WTC11 (cell line): ENCODE measurements around the gene RIN3. TPM values are rescaled to one million over a fixed set of nuclear protein-coding genes. Genes with fewer than 3 reads are reported as not detected.

ENCODE experiments used
- ATAC-seq: fragments of 200-7000 bp; cut with Tn5 transposase; 2 replicates; pipeline ENCODE4 v1.10.0; 2021; ENCODE audit warnings: mild to moderate bottlenecking, moderate library complexity
- CTCF ChIA-PET: fragments of 300-600 bp; sonication (Branson Sonifier 250); formaldehyde crosslinking; loops from one replicate; lab custom pipeline; 2021; ENCODE audit warnings: antibody characterized with exemption; lab: Charles Lee
- POLR2A ChIA-PET: fragments of 350-600 bp; sonication (Branson Sonifier 250); formaldehyde crosslinking; loops from one replicate; lab custom pipeline; 2021; ENCODE audit warnings: antibody characterized with exemption; lab: Charles Lee
- DNase-seq: peaks from one replicate; pipeline ENCODE4 v3.0.0; 2021; ENCODE audit warnings: low spot score
- H3K27ac Mint-ChIP-seq: 2 replicates; pipeline ENCODE4 v1.8.0; 2021; ENCODE audit warnings: mixed read lengths
- H3K27me3 Mint-ChIP-seq: 2 replicates; pipeline ENCODE4 v1.8.0; 2021; ENCODE audit warnings: low read depth, mild to moderate bottlenecking, moderate library complexity, mixed read lengths
- H3K36me3 Mint-ChIP-seq: 2 replicates; pipeline ENCODE4 v1.8.0; 2021; ENCODE audit warnings: mixed read lengths
- H3K4me1 Mint-ChIP-seq: 2 replicates; pipeline ENCODE4 v1.8.0; 2022; ENCODE audit warnings: mixed read lengths
- H3K4me3 Mint-ChIP-seq: 2 replicates; pipeline ENCODE4 v1.8.0; 2021; ENCODE audit warnings: mild to moderate bottlenecking, moderate library complexity, mixed read lengths
- H3K9me3 Mint-ChIP-seq: 2 replicates; pipeline ENCODE4 v1.8.0; 2021; ENCODE audit warnings: mixed read lengths
- CREB1 ChIP-seq: sonication (generic); formaldehyde crosslinking; IDR thresholded peaks from 2 replicates; pipeline ENCODE4 v1.8.0; 2023; ENCODE audit warnings: mild to moderate bottlenecking, missing genetic modification reagents
- ESRRA ChIP-seq: sonication (generic); formaldehyde crosslinking; IDR thresholded peaks from 2 replicates; pipeline ENCODE4 v1.8.1; 2022; ENCODE audit warnings: mild to moderate bottlenecking, missing genetic modification reagents, borderline replicate concordance
- GRHL2 ChIP-seq: fragments of 250-450 bp; sonication (Bioruptor Pico); IDR thresholded peaks from 2 replicates; pipeline ENCODE4 v1.8.0; 2022; ENCODE audit warnings: mild to moderate bottlenecking, moderate library complexity; ENCODE audit not compliant: insufficient replicate concordance, severe bottlenecking
- NFE2L1 ChIP-seq: sonication (generic); formaldehyde crosslinking; IDR thresholded peaks from 2 replicates; pipeline ENCODE4 v1.8.1; 2023; ENCODE audit warnings: missing genetic modification reagents
- SMAD3 ChIP-seq: sonication (generic); formaldehyde crosslinking; IDR thresholded peaks from 2 replicates; pipeline ENCODE4 v1.8.0; 2022; ENCODE audit warnings: missing genetic modification reagents, mild to moderate bottlenecking, borderline replicate concordance
- ZNF423 ChIP-seq: fragments of 250-450 bp; sonication (Bioruptor Pico); IDR thresholded peaks from 2 replicates; pipeline ENCODE4 v2.1.2; 2022; ENCODE audit warnings: mild to moderate bottlenecking, moderate library complexity
- total RNA-seq: library from RNA; stranded (reverse); gene quantifications from 3 replicates; pipeline ENCODE4 v1.2.3, GENCODE V29; 2021
- TF ChIP-seq, protein P1 (sequence below): sonication (generic); formaldehyde crosslinking; IDR thresholded peaks from 2 replicates; pipeline ENCODE4 v1.8.1; 2023; ENCODE audit warnings: mild to moderate bottlenecking, missing genetic modification reagents
- TF ChIP-seq, protein P2 (sequence below): sonication (generic); formaldehyde crosslinking; IDR thresholded peaks from 2 replicates; pipeline ENCODE4 v1.8.1; 2022; ENCODE audit warnings: low read depth, missing genetic modification reagents, borderline replicate concordance
- TF ChIP-seq, protein P3 (sequence below): sonication (generic); formaldehyde crosslinking; IDR thresholded peaks from 2 replicates; pipeline ENCODE4 v1.8.0; 2022; ENCODE audit warnings: mild to moderate bottlenecking, missing genetic modification reagents
- TF ChIP-seq, protein P4 (sequence below): sonication (generic); formaldehyde crosslinking; IDR thresholded peaks from 2 replicates; pipeline ENCODE4 v1.8.1; 2023; ENCODE audit warnings: mild to moderate bottlenecking, moderate library complexity, missing genetic modification reagents
- TF ChIP-seq, protein P5 (sequence below): fragments of 250-450 bp; sonication (Bioruptor Pico); conservative IDR thresholded peaks from 2 replicates; pipeline ENCODE4 v1.9.0; 2021; ENCODE audit warnings: mild to moderate bottlenecking
- TF ChIP-seq, protein P6 (sequence below): sonication (generic); formaldehyde crosslinking; conservative IDR thresholded peaks from 2 replicates; pipeline ENCODE4 v1.8.1; 2023; ENCODE audit warnings: mild to moderate bottlenecking, low read depth, missing genetic modification reagents, moderate library complexity
- TF ChIP-seq, protein P7 (sequence below): sonication (generic); formaldehyde crosslinking; IDR thresholded peaks from 2 replicates; pipeline ENCODE4 v1.8.1; 2023; ENCODE audit warnings: mild to moderate bottlenecking, missing genetic modification reagents, moderate library complexity

Gene RIN3
- total RNA-seq, 1 experiment from 2014 or later = 3.3 TPM

DNA sequence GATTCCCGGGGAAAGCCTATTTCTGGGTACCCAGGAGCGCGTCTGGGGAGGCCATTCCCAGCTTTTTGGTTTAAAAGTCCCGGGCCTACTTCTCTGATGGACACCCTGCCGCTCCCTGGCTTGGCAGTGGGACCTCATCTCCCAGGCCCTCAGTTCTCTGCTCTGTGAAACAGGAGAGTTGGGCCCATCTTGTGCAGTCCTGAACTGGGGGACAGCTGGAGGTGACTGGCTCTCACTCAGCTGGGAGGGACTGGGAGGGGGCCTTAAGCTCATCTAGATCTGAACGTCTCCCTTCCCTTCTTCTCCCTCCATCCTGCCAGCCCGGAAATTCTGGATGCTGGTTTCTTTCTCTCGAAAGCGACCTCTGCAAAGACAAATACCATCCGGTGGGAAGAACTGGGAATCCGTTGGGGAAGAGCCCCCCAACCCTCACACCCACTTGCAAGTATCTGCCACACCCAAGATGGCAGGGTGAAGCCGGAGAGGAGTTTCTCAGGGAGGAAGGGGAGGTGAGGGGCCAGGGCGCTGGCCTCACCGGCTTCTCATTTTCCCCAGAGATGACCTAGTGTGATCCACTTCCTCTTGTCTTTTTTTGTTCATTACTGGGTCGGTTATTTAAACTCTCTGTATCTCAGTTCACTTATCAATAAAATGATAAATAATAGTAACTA, 1.4 kb downstream of the RIN3 start (continued):
- TF ChIP-seq, protein P1, sequence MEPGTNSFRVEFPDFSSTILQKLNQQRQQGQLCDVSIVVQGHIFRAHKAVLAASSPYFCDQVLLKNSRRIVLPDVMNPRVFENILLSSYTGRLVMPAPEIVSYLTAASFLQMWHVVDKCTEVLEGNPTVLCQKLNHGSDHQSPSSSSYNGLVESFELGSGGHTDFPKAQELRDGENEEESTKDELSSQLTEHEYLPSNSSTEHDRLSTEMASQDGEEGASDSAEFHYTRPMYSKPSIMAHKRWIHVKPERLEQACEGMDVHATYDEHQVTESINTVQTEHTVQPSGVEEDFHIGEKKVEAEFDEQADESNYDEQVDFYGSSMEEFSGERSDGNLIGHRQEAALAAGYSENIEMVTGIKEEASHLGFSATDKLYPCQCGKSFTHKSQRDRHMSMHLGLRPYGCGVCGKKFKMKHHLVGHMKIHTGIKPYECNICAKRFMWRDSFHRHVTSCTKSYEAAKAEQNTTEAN (CRISPR knock-in tag) = no peak
- TF ChIP-seq, protein P2, sequence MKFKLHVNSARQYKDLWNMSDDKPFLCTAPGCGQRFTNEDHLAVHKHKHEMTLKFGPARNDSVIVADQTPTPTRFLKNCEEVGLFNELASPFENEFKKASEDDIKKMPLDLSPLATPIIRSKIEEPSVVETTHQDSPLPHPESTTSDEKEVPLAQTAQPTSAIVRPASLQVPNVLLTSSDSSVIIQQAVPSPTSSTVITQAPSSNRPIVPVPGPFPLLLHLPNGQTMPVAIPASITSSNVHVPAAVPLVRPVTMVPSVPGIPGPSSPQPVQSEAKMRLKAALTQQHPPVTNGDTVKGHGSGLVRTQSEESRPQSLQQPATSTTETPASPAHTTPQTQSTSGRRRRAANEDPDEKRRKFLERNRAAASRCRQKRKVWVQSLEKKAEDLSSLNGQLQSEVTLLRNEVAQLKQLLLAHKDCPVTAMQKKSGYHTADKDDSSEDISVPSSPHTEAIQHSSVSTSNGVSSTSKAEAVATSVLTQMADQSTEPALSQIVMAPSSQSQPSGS (CRISPR knock-in tag) = no peak
- TF ChIP-seq, protein P3, sequence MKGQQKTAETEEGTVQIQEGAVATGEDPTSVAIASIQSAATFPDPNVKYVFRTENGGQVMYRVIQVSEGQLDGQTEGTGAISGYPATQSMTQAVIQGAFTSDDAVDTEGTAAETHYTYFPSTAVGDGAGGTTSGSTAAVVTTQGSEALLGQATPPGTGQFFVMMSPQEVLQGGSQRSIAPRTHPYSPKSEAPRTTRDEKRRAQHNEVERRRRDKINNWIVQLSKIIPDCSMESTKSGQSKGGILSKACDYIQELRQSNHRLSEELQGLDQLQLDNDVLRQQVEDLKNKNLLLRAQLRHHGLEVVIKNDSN = no peak
- no peak for TF ChIP-seq CREB1 (CRISPR knock-in tag)
- TF ChIP-seq, protein P4, sequence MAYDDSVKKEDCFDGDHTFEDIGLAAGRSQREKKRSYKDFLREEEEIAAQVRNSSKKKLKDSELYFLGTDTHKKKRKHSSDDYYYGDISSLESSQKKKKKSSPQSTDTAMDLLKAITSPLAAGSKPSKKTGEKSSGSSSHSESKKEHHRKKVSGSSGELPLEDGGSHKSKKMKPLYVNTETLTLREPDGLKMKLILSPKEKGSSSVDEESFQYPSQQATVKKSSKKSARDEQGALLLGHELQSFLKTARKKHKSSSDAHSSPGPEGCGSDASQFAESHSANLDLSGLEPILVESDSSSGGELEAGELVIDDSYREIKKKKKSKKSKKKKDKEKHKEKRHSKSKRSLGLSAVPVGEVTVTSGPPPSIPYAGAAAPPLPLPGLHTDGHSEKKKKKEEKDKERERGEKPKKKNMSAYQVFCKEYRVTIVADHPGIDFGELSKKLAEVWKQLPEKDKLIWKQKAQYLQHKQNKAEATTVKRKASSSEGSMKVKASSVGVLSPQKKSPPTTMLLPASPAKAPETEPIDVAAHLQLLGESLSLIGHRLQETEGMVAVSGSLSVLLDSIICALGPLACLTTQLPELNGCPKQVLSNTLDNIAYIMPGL = no peak

DNA sequence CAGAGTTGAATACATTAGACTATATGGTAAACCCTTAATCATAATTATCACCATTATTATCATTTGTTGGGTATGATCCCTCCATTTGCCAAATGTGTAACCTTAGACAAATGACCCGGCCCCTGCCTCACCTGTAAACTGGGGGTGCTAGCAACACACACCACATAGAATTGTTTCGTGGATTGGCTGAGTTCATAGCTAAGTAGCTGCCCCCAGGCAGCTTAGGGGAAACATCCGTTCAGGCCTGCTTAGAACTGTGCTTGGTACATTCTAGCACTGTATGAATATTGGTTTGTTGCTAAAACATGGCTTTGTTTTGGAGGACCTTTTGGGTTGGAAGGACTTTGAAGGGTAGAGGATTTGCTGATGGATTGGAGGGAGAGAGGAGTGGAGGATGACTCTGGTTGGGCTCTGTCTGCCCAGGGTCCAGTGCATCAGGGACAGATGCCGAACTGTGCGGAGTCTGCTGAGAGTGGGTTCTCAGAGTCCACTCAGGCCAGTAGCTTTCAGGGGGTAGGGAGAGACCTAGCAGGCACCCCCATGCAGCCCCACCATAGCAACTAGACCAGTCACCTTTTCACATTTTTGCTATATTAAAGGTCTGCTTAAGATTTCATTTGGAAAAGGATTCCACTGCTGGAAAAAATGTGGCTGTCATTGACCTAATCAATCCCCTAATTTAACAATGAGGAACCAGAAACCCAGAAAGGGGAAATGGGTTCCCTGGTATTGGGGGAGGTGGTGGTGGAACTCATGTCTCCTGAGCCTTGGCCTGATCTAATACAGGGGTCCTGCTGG, 2.2 kb downstream of the RIN3 start:
- Mint-ChIP-seq H3K27ac (no peak overlapping the region), H3K9me3 (no peaks in the 10 kb centered on the region), H3K36me3 (no peaks in the 10 kb centered on the region), H3K4me3 (no peak overlapping the region), H3K4me1 (peaks cover 9% of the 10 kb centered on the region; the same call in 1 of the 2 replicates)
- no peak for DNase-seq
- no peak for TF ChIP-seq SMAD3 (CRISPR knock-in tag)
- TF ChIP-seq, protein P5, sequence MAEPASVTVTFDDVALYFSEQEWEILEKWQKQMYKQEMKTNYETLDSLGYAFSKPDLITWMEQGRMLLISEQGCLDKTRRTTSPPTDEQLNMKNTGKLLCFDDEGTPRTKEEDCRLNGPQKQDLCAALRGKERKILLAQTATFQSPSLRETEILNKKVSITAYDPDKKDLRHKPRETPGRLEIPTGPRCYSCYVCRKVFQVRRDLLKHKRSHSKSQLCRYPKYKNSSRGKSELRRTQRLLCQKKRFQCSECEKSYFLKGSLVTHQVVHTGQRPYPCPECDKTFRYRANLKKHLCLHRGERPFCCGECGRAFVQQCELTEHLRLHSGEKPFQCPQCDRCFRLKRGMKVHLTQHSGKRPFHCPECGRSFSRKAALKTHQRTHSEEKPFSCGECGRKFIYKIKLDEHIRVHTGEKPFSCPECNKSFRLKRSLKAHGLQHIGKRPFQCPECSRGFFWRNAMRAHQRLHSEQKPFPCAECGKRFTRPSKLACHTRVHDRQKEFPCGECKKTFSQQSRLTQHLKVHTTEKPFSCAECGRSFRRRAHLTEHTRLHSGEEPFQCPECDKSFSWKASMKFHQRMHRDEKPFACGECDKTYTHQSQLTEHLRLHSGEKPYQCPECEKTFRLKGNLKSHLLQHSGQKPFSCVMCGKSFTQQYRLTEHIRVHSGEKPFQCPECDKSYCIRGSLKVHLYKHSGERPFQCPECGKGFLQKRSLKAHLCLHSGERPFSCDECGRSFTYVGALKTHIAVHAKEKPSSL (CRISPR knock-in tag) = no peak
- TF ChIP-seq ZNF423 (CRISPR knock-in tag) = no peak
- no peak for TF ChIP-seq NFE2L1
- no peak for TF ChIP-seq ESRRA (CRISPR knock-in tag)
- TF ChIP-seq, protein P6, sequence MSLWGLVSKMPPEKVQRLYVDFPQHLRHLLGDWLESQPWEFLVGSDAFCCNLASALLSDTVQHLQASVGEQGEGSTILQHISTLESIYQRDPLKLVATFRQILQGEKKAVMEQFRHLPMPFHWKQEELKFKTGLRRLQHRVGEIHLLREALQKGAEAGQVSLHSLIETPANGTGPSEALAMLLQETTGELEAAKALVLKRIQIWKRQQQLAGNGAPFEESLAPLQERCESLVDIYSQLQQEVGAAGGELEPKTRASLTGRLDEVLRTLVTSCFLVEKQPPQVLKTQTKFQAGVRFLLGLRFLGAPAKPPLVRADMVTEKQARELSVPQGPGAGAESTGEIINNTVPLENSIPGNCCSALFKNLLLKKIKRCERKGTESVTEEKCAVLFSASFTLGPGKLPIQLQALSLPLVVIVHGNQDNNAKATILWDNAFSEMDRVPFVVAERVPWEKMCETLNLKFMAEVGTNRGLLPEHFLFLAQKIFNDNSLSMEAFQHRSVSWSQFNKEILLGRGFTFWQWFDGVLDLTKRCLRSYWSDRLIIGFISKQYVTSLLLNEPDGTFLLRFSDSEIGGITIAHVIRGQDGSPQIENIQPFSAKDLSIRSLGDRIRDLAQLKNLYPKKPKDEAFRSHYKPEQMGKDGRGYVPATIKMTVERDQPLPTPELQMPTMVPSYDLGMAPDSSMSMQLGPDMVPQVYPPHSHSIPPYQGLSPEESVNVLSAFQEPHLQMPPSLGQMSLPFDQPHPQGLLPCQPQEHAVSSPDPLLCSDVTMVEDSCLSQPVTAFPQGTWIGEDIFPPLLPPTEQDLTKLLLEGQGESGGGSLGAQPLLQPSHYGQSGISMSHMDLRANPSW (CRISPR knock-in tag) = no peak
- TF ChIP-seq GRHL2 (CRISPR knock-in tag) = no peak
- TF ChIP-seq, protein P7, sequence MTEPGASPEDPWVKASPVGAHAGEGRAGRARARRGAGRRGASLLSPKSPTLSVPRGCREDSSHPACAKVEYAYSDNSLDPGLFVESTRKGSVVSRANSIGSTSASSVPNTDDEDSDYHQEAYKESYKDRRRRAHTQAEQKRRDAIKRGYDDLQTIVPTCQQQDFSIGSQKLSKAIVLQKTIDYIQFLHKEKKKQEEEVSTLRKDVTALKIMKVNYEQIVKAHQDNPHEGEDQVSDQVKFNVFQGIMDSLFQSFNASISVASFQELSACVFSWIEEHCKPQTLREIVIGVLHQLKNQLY (CRISPR knock-in tag) = no peak
- TF ChIP-seq, all 79 proteins: peak for 0
- POLR2A ChIA-PET = no interaction called here
- H3K27me3 Mint-ChIP-seq = peaks cover 41% of the 10 kb centered on the region
- no peak for ATAC-seq
- CTCF ChIA-PET = no interaction called here
